NCI-H1694 (cell line): ENCODE measurements around the gene OR2D3.
"Not testable (repeated sequence)": the region's sequence is repeated elsewhere in the genome, so short reads cannot be mapped to it uniquely, and the experiment has no call there.

Source experiments
- DNase-seq: peaks from one replicate; lab custom pipeline; 2025; lab: John Stamatoyannopoulos, UW

Gene OR2D3

GRCh38 chr11:6927030-6927617, 6.3 kb downstream of the OR2D3 start:
- DNase-seq: no peak

- DNase-seq: no peak
Observed at GRCh38 chr11:6928916-6929315, 8.1 kb downstream of the OR2D3 start.

DNA sequence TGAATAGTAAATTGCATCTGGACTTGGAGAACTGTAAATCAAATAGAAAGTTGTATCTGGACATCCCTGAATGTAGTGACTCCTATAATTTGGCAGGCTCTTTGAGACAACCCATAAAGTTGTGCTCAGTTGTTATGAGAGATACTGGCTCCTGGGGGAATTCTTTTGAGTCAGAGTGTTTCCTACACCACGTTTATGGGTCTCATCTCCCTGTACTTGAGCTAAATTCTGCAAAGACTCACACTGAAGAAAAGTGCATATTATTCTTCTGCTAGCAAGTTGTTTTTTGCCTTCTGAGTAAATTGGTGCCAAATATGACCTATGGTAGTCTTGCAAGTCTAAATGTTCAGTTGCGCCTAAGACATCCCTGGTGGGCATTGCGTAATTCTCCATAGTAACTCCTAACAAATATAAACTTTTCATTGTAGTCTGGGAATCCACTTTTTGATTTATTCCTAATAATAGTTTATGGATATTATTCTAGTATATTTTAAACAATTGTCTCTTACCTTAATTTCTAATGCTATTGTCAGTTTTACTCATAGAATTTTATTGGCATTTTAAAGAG, 10.4 kb downstream of the OR2D3 start:
- DNase-seq: no peak

DNA sequence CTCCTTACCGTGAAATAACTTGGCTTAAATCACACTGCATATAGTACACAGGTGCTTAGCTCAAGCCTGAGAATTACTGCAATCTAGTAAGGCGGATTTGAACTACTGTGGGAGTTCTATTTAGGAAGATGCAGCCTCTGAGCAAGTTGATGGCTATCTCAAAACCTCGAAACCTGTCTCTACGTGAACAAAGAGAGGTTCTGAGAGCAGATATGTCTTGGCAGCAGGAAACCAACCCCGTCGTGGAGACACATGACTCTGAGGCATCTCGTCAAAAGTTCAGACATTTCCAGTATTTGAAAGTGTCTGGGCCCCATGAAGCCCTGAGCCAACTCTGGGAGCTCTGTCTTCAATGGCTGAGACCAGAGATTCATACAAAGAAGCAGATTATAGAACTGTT, 11.3 kb downstream of the OR2D3 start:
- DNase-seq: no peak

DNA sequence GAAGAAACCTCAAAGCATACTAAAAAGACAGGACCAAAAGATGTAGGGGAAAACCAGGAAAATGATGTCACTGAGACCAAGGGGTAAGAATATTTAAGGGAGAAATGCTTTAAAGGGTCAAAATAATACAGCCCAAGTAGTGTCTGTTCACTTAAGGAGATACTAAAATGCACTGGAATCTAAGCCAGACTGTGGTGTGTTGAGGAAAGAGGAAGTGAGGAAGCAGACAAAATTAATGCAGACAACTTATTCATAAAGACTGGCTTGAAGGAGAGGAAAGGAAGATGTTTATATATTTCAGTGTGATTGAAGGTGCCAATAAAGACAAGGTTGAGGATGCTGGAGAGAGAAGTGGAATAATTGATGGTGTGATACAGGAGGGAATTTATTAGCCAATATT, 21.2 kb downstream of the OR2D3 start:
- no peak for DNase-seq

DNA sequence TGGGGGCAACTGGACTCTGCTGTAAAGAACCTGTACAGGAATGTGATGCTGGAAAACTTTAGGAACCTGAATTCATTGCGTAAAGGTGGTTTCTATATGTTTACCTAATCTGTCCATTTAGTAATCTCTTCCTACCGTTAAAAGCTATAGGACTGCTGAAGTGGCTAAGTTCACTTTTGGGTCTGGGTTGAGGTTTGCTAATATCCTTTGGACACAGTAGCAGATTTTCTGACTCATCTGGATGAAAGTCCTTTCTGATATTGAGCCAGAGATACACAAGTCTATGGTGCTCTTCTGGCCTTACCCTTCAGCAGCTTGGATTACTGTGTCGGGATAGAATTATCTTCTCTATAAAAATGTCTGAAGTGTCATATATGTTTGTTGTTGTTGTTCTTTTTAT, 22.3 kb downstream of the OR2D3 start:
- DNase-seq: no peak

GRCh38 chr11:6954248-6954647, 33.4 kb downstream of the OR2D3 start:
- not testable (repeated sequence) for DNase-seq

DNA sequence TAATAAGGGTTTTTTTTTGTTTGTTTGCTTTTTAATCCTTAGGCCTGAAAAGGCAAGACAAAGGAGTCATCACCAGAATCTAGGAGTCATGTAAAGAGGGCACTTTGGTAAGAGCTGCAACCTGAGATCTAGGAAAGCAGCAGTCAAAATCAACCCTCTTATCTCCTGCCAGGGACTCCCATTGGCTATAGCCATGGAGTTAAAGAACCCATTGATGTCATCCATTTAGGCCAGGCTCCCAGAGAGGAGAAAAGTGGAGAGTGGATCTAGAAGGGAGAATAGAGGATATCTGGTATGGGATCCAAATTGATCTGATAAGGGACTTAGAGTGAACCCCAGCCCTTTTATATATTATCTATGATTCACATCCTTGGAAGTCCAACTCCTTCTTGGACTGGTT, 41.3 kb downstream of the OR2D3 start:
- no peak for DNase-seq

GRCh38 chr11:6962673-6963072, 41.9 kb downstream of the OR2D3 start:
- no peak for DNase-seq

DNA sequence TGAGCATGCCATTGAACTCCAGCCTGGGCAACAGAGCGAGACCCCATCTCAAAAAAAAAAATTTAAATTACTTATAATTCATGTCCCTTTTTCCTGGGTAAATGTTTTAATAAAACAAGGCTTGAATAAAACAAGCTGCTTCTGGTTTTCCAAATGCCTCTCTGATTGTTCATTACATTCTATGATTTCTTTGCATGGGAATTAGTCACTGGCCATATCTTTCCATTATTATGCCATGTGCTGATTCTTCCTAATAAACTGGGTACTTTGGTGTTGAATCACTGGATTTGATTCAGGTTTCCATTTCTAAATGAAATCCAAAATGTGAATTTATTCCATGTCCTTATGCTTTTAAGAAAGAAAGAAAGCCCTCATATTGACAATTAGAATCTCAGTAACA, 48.0 kb downstream of the OR2D3 start:
- DNase-seq: no peak

- not testable (repeated sequence) for DNase-seq
Observed at GRCh38 chr11:6969854-6970253, 49.1 kb downstream of the OR2D3 start.
